ENCODE measurements around the gene OSBPL8.
A peak's percentile ranks its signal among the peaks of the same experiment; 100 is the strongest.

Gene OSBPL8

DNA sequence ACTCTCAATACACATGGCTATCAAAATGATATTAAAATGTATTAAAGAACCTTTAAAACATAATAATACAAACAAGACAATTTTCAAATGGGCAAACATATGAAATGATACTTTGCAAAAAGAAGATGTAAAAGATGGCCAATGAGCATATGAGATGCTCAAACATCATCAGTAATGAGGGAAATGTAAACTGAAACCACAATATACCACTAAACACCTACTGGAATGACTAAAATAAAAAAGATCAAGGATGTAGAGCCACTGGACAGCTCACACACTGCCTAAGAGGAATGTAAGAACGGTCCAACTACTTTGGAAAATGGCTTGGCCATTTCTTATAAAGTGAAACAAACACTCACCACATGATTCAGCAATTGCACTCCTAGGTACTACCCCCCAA, 114.1 kb downstream of the OSBPL8 start:
- DNase-seq (ENCODE audit: insufficient read length, low spot score) (no peak), FAIRE-seq (no peak)
- TF ChIP-seq, protein P1, sequence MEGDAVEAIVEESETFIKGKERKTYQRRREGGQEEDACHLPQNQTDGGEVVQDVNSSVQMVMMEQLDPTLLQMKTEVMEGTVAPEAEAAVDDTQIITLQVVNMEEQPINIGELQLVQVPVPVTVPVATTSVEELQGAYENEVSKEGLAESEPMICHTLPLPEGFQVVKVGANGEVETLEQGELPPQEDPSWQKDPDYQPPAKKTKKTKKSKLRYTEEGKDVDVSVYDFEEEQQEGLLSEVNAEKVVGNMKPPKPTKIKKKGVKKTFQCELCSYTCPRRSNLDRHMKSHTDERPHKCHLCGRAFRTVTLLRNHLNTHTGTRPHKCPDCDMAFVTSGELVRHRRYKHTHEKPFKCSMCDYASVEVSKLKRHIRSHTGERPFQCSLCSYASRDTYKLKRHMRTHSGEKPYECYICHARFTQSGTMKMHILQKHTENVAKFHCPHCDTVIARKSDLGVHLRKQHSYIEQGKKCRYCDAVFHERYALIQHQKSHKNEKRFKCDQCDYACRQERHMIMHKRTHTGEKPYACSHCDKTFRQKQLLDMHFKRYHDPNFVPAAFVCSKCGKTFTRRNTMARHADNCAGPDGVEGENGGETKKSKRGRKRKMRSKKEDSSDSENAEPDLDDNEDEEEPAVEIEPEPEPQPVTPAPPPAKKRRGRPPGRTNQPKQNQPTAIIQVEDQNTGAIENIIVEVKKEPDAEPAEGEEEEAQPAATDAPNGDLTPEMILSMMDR (IDR thresholded peaks at IDR 0.05; ENCODE audit: insufficient read depth, missing control alignments): no peak

DNA sequence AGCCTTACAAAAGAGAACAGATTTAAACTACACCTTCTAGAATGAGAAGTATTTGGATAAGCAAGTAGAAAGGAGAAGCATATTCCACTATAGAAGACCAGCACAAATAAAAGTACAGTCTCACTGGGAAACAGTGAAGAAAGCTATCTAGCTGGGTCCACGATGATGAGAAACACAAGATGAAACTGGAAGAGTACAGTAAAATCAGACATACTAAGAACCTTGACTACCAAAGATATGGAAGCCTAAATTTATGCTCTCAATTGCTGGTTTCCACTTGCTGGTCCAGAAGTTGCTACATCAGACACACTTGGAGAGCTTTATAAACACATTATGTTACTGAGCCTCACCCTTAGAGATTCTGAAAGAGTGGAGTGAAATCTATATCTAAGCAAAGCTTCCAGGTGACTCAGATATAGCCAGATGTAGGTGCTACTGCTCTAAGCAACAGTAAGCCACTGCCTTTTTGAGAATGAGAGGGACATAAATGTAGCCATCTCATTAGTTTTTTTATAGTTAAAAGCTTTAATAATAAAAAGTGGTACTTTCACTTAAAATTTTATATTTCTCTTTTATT, 115.1 kb downstream of the OSBPL8 start:
- DNase-seq (ENCODE audit: insufficient read length, low spot score): no peak
- FAIRE-seq: no peak
- TF ChIP-seq, protein P1 (IDR thresholded peaks at IDR 0.05; ENCODE audit: insufficient read depth, missing control alignments): no peak

DNA sequence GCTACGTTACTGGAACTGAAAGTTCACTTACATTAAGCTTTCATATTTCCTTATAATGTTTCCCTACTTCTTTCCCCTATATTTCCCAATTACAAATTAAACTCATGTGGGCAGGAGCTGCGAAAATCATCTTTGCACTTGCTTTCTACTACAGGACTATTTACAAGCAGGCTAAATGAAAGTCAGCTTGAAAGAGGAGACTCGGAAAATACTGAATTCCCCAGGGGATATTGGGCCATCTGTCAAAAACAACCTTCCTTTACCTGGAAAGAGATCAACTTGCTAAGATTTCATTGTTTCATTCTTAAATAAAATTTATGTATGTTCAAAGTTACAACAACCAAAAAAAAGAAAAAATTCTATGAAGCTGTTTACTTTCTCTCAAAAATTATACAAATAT, 118.6 kb downstream of the OSBPL8 start:
- DNase-seq (ENCODE audit: insufficient read length, low spot score) (no peak), FAIRE-seq (no peak)
- TF ChIP-seq, protein P1 (IDR thresholded peaks at IDR 0.05; ENCODE audit: insufficient read depth, missing control alignments): no peak

DNA sequence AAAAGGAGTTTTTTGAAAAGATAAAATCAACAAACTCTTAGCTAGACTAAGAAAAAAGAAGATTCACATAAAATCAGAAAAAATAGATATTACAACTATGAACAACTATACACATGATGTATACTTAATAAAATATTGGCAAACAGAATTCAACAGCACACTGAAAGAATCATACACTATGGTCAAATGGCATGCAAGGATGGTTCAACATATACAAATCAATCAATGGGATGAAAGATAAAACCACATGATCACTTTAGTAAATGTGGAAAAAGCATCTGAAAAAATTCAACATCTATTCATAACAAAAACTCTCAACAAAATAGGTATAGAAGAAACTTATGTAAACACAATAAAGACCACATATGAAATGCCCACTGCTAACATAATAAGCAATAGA, 126.8 kb downstream of the OSBPL8 start:
- TF ChIP-seq, protein P1 (IDR thresholded peaks at IDR 0.05; ENCODE audit: insufficient read depth, missing control alignments): no peak
- FAIRE-seq: peak; percentile 56
- DNase-seq (ENCODE audit: insufficient read length, low spot score): no peak

DNA sequence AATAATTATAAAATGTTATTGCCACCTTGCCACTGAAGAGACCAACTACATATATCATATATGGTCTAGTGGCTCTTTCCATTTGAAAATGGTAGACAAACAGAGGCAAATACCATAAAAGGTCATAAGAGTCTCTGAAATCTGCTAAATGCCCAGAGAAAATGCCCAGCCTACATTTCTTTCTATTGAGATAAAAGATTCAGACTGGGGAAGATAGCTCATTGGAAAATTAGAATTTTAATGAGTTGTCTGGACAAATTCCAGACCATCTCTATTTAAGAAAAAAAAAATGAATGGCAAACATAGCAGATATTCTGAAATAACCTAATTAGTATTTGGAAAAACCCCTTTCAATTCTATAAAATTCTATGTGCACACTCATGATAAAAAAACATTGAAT, 131.5 kb downstream of the OSBPL8 start:
- FAIRE-seq: no peak
- TF ChIP-seq, protein P1 (IDR thresholded peaks at IDR 0.05; ENCODE audit: insufficient read depth, missing control alignments): no peak
- DNase-seq (ENCODE audit: insufficient read length, low spot score): no peak

DNA sequence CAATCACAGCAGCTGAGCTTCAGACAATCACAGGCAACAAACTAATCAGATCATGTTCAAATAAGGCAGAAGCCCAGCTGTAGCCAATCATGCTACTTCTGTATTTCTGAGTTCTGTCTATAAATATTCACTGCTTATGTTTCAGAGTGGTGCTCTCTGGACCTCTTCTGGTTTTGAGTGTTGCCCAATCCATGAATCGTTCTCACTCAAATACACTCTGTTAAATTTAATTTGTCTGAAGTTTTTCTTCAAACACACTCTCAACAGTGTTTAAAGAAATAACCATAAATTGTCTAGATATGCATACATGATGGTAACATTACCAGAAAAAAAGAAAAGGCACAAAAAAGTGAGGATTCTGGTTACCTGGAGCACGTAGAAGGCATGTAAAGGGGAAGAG, 133.4 kb downstream of the OSBPL8 start:
- no peak for DNase-seq (ENCODE audit: insufficient read length, low spot score)
- FAIRE-seq: no peak
- TF ChIP-seq, protein P1 (IDR thresholded peaks at IDR 0.05; ENCODE audit: insufficient read depth, missing control alignments): no peak

DNA sequence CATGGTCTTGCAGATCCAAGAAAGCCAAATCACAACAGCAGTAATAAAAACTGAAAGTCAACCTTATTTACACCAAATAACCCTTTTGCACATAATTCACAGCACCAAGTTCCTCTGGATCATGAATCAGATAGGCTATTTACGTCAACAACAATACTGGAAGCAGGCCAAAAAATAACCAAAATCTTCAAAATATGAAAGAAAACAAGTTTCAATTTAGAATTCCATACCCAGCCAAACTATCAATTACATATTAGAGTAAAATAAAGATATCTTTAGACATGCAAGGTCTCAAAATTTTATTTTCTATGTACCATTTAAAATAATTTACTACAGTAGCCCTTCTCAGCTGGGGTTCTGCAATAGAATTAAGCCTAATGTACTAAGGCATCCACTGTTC, 134.6 kb downstream of the OSBPL8 start:
- no peak for DNase-seq (ENCODE audit: insufficient read length, low spot score)
- no peak for FAIRE-seq
- TF ChIP-seq, protein P1 (IDR thresholded peaks at IDR 0.05; ENCODE audit: insufficient read depth, missing control alignments): no peak
